PC-9 (cell line): ENCODE results near the gene LRRC26.

Source experiments
- EZH2 ChIP-seq: fragments of 200-600 bp; sonication (generic); IDR thresholded peaks from 2 replicates; pipeline ENCODE4 v1.8.0; 2017; ENCODE audit warnings: antibody characterized with exemption, low read depth
- TF ChIP-seq, protein P1 (sequence below): fragments of 200-600 bp; sonication (generic); conservative IDR thresholded peaks from 2 replicates; pipeline ENCODE4 v1.6.1; 2017; ENCODE audit warnings: mixed run types, antibody characterized with exemption, mild to moderate bottlenecking, moderate library complexity

DNA sequence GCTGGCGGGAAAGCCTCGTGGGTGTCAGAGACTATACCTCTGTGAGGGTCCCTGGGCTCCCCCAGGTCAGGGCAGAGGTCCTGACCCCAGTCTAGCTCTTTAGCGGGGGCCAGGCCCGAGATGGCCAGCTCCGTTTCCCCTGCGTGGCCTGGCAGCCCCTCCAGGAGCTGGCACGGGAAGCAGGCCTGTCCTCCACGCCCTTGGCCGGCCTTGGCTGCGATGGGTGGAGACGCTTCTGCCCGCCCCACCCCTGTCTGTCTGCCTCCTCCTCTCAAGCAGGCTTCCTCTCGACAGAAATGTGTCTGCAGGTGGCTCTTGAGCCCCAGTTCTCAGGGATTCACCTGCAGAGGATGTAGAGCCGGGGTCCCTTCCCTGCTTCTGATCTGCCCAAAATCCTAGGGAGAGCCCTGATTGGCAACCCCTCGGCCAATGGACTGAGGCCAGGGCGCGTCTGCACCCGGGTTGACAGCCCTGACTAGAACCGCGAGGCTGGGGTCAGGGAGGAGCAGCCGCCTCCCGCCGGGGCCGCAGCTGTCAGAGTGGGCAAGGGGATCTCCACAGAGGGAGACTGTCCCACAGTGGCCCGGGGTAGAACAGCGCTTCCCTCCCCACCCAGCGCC lies 33.5 kb downstream of the LRRC26 start:
- TF ChIP-seq, protein P1, sequence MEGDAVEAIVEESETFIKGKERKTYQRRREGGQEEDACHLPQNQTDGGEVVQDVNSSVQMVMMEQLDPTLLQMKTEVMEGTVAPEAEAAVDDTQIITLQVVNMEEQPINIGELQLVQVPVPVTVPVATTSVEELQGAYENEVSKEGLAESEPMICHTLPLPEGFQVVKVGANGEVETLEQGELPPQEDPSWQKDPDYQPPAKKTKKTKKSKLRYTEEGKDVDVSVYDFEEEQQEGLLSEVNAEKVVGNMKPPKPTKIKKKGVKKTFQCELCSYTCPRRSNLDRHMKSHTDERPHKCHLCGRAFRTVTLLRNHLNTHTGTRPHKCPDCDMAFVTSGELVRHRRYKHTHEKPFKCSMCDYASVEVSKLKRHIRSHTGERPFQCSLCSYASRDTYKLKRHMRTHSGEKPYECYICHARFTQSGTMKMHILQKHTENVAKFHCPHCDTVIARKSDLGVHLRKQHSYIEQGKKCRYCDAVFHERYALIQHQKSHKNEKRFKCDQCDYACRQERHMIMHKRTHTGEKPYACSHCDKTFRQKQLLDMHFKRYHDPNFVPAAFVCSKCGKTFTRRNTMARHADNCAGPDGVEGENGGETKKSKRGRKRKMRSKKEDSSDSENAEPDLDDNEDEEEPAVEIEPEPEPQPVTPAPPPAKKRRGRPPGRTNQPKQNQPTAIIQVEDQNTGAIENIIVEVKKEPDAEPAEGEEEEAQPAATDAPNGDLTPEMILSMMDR: no peak
- no peak for TF ChIP-seq EZH2
